Smooth muscle cell (in vitro differentiated cells): Measurements from ENCODE around the gene NDRG3. TPM values are rescaled to one million over a fixed set of nuclear protein-coding genes. Genes with fewer than 3 reads are reported as not detected.

ENCODE experiments used
- DNase-seq: peaks from one replicate; lab custom pipeline; 2025; ENCODE audit not compliant: unreplicated experiment; lab: John Stamatoyannopoulos, UW
- H2AFZ ChIP-seq: fragments of 200-600 bp; sonication (generic); 2 replicates; pipeline ENCODE4 v1.6.0; 2016; ENCODE audit warnings: antibody characterized with exemption, low read depth, mild to moderate bottlenecking
- H3F3A ChIP-seq: fragments of 200-600 bp; sonication (generic); 2 replicates; pipeline ENCODE4 v1.6.0; 2017; ENCODE audit warnings: antibody characterized with exemption, low read depth
- H3K27ac ChIP-seq: fragments of 200-600 bp; sonication (generic); 2 replicates; pipeline ENCODE4 v1.5.1; 2016; ENCODE audit warnings: low read depth, mild to moderate bottlenecking
- H3K27me3 ChIP-seq: fragments of 200-600 bp; sonication (generic); 2 replicates; pipeline ENCODE4 v1.6.1; 2016; ENCODE audit warnings: low read depth, mild to moderate bottlenecking
- H3K36me3 ChIP-seq: fragments of 200-600 bp; sonication (generic); 2 replicates; pipeline ENCODE4 v1.5.1; 2016; ENCODE audit warnings: low read depth
- H3K4me1 ChIP-seq: fragments of 200-600 bp; sonication (generic); 2 replicates; pipeline ENCODE4 v1.5.1; 2016; ENCODE audit warnings: low read depth
- H3K4me2 ChIP-seq: fragments of 200-600 bp; sonication (generic); 2 replicates; pipeline ENCODE4 v1.6.0; 2016; ENCODE audit warnings: mild to moderate bottlenecking
- H3K4me3 ChIP-seq: fragments of 200-600 bp; sonication (generic); 2 replicates; pipeline ENCODE4 v1.5.1; 2016; ENCODE audit warnings: mild to moderate bottlenecking
- H3K79me2 ChIP-seq: fragments of 200-600 bp; sonication (generic); 2 replicates; pipeline ENCODE4 v1.6.0; 2016; ENCODE audit warnings: low read depth, mild to moderate bottlenecking
- H3K9ac ChIP-seq: fragments of 200-600 bp; sonication (generic); 2 replicates; pipeline ENCODE4 v1.6.0; 2016; ENCODE audit warnings: low read depth
- H3K9me3 ChIP-seq: fragments of 200-600 bp; sonication (generic); replicated peaks from 2 replicates; pipeline ENCODE4 v1.5.1; 2016; ENCODE audit warnings: low read depth
- H4K20me1 ChIP-seq: fragments of 200-600 bp; sonication (generic); 2 replicates; pipeline ENCODE4 v1.6.0; 2016; ENCODE audit warnings: low read depth
- WGBS: methylation state at CpG from one replicate; pipeline ENCODE4 v1.1.7; 2016; ENCODE audit warnings: low lambda C conversion rate; 5-methylcytosine and 5-hydroxymethylcytosine counted together
- polyA plus RNA-seq: library from polyadenylated mRNA; unstranded; fragments of >200 nt; fragmentation: Nextera tagmentation; extraction: Ambion mirVana; gene quantifications from 2 replicates; pipeline ENCODE4 v1.2.1, GENCODE V29; 2016
- total RNA-seq: library from RNA; depleted of rRNA; stranded (reverse); fragments of >200 nt; gene quantifications from 2 replicates; pipeline ENCODE4 v1.2.3, GENCODE V29; 2014
- TF ChIP-seq, protein P1 (sequence below): fragments of 200-600 bp; sonication (generic); IDR thresholded peaks from 2 replicates; pipeline ENCODE4 v1.5.1; 2017; ENCODE audit warnings: borderline replicate concordance, mild to moderate bottlenecking, antibody characterized with exemption; ENCODE audit not compliant: insufficient read depth, poor library complexity, severe bottlenecking

The NDRG3 gene
- total and polyA plus RNA-seq, 2 experiments from 2014 or later = 13.4 to 14.6 TPM

DNA sequence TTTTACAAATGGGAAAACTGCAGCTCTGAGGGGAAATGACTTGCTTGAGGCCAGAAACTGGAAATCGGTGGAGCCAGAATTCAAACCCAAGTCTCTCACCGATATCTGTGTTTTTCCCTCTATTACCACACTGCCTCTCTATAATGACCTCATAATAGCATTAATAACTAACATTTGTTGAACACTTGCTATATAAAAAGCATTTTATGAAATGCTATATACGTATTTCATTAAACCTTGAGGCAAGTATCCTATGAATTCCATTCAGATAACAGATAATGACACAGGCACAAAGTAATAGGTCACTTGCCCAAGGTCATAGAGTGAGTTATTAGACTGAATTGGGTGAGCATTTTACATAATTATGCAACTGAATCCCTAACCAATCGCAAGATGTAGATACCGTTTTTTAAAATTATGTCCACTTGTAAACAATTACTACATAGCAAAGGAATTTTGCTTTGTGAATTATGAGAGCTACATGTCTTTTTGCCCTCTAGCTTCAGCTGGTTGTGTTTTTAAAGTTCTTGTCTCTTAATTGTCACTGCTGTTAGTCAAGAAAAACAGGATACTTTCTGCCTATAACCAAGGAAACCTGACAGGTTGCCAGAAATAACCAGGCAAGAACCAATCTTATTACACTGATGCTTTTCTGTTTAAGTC lies 23.0 kb upstream of the NDRG3 start:
- Histone ChIP-seq H3K4me1 (peaks cover 5% of the 10 kb centered on the region), H3K4me3 (no peak overlapping the region), H4K20me1 (no peaks in the 10 kb centered on the region), H3K27me3 (no peaks in the 10 kb centered on the region), H3K4me2 (no peak overlapping the region), H3F3A (no peaks in the 10 kb centered on the region), H3K9me3 (no peaks in the 10 kb centered on the region), H3K36me3 (no peaks in the 10 kb centered on the region), H2AFZ (no peak overlapping the region), H3K79me2 (peaks cover 12% of the 10 kb centered on the region), H3K9ac (no peak overlapping the region), H3K27ac (no peak overlapping the region)
- TF ChIP-seq, protein P1, sequence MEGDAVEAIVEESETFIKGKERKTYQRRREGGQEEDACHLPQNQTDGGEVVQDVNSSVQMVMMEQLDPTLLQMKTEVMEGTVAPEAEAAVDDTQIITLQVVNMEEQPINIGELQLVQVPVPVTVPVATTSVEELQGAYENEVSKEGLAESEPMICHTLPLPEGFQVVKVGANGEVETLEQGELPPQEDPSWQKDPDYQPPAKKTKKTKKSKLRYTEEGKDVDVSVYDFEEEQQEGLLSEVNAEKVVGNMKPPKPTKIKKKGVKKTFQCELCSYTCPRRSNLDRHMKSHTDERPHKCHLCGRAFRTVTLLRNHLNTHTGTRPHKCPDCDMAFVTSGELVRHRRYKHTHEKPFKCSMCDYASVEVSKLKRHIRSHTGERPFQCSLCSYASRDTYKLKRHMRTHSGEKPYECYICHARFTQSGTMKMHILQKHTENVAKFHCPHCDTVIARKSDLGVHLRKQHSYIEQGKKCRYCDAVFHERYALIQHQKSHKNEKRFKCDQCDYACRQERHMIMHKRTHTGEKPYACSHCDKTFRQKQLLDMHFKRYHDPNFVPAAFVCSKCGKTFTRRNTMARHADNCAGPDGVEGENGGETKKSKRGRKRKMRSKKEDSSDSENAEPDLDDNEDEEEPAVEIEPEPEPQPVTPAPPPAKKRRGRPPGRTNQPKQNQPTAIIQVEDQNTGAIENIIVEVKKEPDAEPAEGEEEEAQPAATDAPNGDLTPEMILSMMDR = no peak
- DNase-seq = no peak
- 88% methylated on average over 5 of the region's 5 CpGs for WGBS

DNA sequence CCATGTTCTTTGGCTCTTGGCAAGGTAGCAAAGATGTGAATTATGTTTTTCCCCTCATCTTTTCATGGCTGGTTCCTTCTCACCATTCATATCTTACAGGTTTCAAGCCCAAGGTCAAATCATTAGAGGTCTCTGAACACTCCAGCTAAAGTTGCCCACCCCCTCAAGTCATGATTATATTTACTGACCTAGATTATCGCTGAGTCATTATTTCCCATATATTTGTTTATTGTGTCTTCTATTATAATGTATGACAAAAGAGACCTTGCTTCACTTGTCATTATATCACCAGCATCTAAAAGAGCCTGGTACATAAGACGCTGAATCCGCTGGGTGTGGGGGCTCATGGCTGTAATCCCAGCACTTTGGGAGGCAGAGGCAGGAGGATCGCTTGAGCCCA lies 15.2 kb upstream of the NDRG3 start:
- WGBS = 99% methylated on average over 4 of the region's 4 CpGs
- TF ChIP-seq, protein P1 = no peak

DNA sequence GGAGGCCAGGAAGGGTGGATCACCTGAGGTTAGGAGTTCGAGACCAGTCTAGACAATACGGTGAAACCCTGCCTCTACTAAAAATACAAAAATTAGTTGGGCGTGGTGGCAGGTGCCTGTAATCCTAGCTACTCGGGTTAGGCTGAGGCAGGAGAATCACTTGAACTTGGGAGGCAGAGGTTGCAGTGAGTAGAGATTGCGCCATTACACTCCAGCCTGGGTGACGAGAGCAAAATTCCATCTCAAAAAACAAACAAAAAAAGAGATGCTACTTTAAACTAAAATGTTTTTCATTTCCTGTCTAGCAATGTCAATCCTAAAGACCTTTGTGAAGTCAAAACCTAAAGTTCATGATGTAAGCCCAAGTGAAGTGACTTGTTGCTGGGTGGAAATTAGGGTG lies 14.8 kb upstream of the NDRG3 start:
- H3K27me3 ChIP-seq = no peaks in the 10 kb centered on the region
- no peak overlapping the region for H3K4me3 ChIP-seq
- no peak overlapping the region for H3K27ac ChIP-seq
- no peaks in the 10 kb centered on the region for H3K9me3 ChIP-seq
- H3K4me2 ChIP-seq = no peak overlapping the region
- H3K36me3 ChIP-seq = peaks cover 3% of the 10 kb centered on the region
- TF ChIP-seq, protein P1 = no peak
- no peak overlapping the region for H2AFZ ChIP-seq
- no peaks in the 10 kb centered on the region for H3K4me1 ChIP-seq
- no peak for DNase-seq
- H3F3A ChIP-seq = no peaks in the 10 kb centered on the region
- no peaks in the 10 kb centered on the region for H4K20me1 ChIP-seq
- no peak overlapping the region for H3K9ac ChIP-seq
- 94% methylated on average over 6 of the region's 6 CpGs for WGBS
- no peaks in the 10 kb centered on the region for H3K79me2 ChIP-seq

More for the DNA sequence above, 15.2 kb upstream of the NDRG3 start:
- Histone ChIP-seq H2AFZ (no peak overlapping the region), H3K4me1 (no peaks in the 10 kb centered on the region), H3K9me3 (no peaks in the 10 kb centered on the region), H3K27me3 (no peaks in the 10 kb centered on the region), H3K79me2 (no peaks in the 10 kb centered on the region), H3K4me2 (no peak overlapping the region), H3K36me3 (peaks cover 3% of the 10 kb centered on the region), H3K9ac (no peak overlapping the region), H3K27ac (no peak overlapping the region), H3K4me3 (no peak overlapping the region), H3F3A (no peaks in the 10 kb centered on the region), H4K20me1 (no peaks in the 10 kb centered on the region)
- DNase-seq = no peak

GRCh38 chr20:36758276-36758675 lies 12.4 kb upstream of the NDRG3 start:
- H3K36me3 ChIP-seq = peaks cover 3% of the 10 kb centered on the region
- DNase-seq = no peak
- no peaks in the 10 kb centered on the region for H3K79me2 ChIP-seq
- no peak overlapping the region for H3K4me2 ChIP-seq
- H4K20me1 ChIP-seq = no peaks in the 10 kb centered on the region
- H3F3A ChIP-seq = no peaks in the 10 kb centered on the region
- H3K4me3 ChIP-seq = no peak overlapping the region
- H3K4me1 ChIP-seq = no peaks in the 10 kb centered on the region
- H3K27me3 ChIP-seq = no peaks in the 10 kb centered on the region
- H2AFZ ChIP-seq = no peak overlapping the region
- no peaks in the 10 kb centered on the region for H3K9me3 ChIP-seq
- H3K27ac ChIP-seq = no peak overlapping the region
- TF ChIP-seq, protein P1 = no peak
- WGBS = 91% methylated on average over 1 of the region's 1 CpG
- H3K9ac ChIP-seq = no peak overlapping the region
